ENCODE data around the gene CLIC4.

Gene CLIC4

GRCh38 chr1:24841593-24841992 is 96.3 kb downstream of the CLIC4 start:
- no peak overlapping the region for H3K27ac ChIP-seq
- no peak for DNase-seq (ENCODE audit: low spot score)
- POLR2A ChIA-PET (ENCODE audit: low non-redundant PET) = no interaction called here
- CTCF ChIA-PET = interaction anchor here (0.8 kb wide), 1 partner anchor 10 kb away, joined by 4 read pairs; no protein-coding TSS in a partner anchor
- TF ChIP-seq CTCF (conservative IDR thresholded peaks at IDR 0.05; ENCODE audit: low read depth) = no peak

- CTCF ChIA-PET = interaction anchor here (0.7 to 0.9 kb wide), 2 partner anchors 191 kb away, joined by 3 read pairs; no protein-coding TSS in a partner anchor
- DNase-seq (ENCODE audit: low spot score) = no peak
- POLR2A ChIA-PET (ENCODE audit: low non-redundant PET) = no interaction called here
- H3K27ac ChIP-seq = no peak overlapping the region
- TF ChIP-seq CTCF (conservative IDR thresholded peaks at IDR 0.05; ENCODE audit: low read depth) = no peak
Measured at GRCh38 chr1:24846671-24847070, 101.4 kb downstream of the CLIC4 start.

- peak; percentile 90 for TF ChIP-seq CTCF (conservative IDR thresholded peaks at IDR 0.05; ENCODE audit: low read depth)
- ChIA-PET POLR2A (ENCODE audit: low non-redundant PET) (no interaction called here), CTCF (interaction anchor here (0.6 to 3.2 kb wide), 12 partner anchors 11 to 400 kb away, joined by 3 to 24 read pairs (median 3); no protein-coding TSS in a partner anchor)
- peak; percentile 68 for DNase-seq (ENCODE audit: low spot score)
- peak overlapping the region; percentile 59 for H3K27ac ChIP-seq
Measured at GRCh38 chr1:24847995-24848881, 103.0 kb downstream of the CLIC4 start.

- no peak for DNase-seq (ENCODE audit: low spot score)
Measured at GRCh38 chr1:24849672-24850295, 104.5 kb downstream of the CLIC4 start.

GRCh38 chr1:24850328-24850920 is 105.2 kb downstream of the CLIC4 start:
- TF ChIP-seq CTCF (conservative IDR thresholded peaks at IDR 0.05; ENCODE audit: low read depth) = no peak
- no peak overlapping the region for H3K27ac ChIP-seq
- CTCF ChIA-PET = interaction anchor here (0.5 to 3.2 kb wide), 4 partner anchors 24 to 251 kb away, joined by 3 to 24 read pairs (median 5); no protein-coding TSS in a partner anchor
- DNase-seq (ENCODE audit: low spot score) = no peak
- POLR2A ChIA-PET (ENCODE audit: low non-redundant PET) = no interaction called here

More at GRCh38 chr1:24849672-24850295, 104.5 kb downstream of the CLIC4 start:
- CTCF ChIA-PET = interaction anchor here (1.0 to 3.2 kb wide), 3 partner anchors 48 to 357 kb away, joined by 5 to 24 read pairs (median 6); no protein-coding TSS in a partner anchor
- POLR2A ChIA-PET (ENCODE audit: low non-redundant PET) = no interaction called here
- no peak overlapping the region for H3K27ac ChIP-seq
- TF ChIP-seq CTCF (conservative IDR thresholded peaks at IDR 0.05; ENCODE audit: low read depth) = no peak; the same call in 1 of the 2 replicates

- POLR2A ChIA-PET (ENCODE audit: low non-redundant PET) = no interaction called here
- no peak for DNase-seq (ENCODE audit: low spot score)
- H3K27ac ChIP-seq = no peak overlapping the region
- TF ChIP-seq CTCF (conservative IDR thresholded peaks at IDR 0.05; ENCODE audit: low read depth) = no peak
- CTCF ChIA-PET = no interaction called here
Measured at GRCh38 chr1:24853649-24854048, 108.4 kb downstream of the CLIC4 start.
